SU-DHL-6 (cell line): Measurements from ENCODE around the gene POFUT1.

Experiments
- EZH2phosphoT487 ChIP-seq: fragments of 200-600 bp; sonication (generic), shearing (Covaris generic); conservative IDR thresholded peaks from 2 replicates; pipeline ENCODE4 v1.6.1; 2018; ENCODE audit warnings: mild to moderate bottlenecking, antibody characterized with exemption, low read length, moderate library complexity, mixed read lengths
- TF ChIP-seq, protein P1 (sequence below): fragments of 200-600 bp; sonication (generic); IDR thresholded peaks from one replicate; pipeline ENCODE4 v1.5.1; 2017; ENCODE audit warnings: antibody characterized with exemption, mild to moderate bottlenecking, low read length, moderate library complexity; ENCODE audit not compliant: insufficient read depth, poor library complexity, severe bottlenecking

DNA sequence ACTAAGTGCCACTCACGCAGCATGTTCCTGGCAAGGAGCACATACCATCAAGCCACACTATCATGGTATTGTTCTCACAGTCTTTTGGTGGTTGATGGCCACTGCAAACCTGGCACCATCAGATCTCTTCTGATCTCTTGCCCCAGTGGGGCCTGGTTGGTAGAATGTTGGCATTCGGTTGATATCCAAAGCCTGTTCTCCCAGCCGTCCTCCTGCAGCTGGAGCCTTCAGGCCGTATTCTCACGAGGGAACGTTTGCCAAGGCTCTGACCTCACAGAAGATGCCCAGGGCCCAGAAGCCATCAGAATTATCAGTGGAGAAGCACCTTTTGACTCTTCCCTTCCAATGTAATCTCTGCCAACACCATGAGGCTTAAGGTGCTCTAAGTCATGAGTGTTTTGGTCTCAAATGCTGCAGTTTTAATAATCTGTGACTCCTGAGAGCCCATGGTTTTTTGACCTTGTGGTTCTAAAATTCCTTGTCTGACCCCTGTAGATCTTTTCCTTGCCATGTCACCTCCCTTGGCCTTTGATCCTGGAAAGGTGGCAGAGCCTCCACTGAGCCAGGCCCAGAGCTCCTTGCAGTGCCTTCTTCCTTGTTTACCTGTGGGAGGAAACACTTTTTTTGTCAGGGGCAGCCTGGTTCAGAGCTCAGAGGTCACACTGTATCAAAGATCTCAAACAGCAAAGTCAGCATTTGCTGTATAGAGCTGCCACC lies 27.8 kb downstream of the POFUT1 start:
- TF ChIP-seq, protein P1, sequence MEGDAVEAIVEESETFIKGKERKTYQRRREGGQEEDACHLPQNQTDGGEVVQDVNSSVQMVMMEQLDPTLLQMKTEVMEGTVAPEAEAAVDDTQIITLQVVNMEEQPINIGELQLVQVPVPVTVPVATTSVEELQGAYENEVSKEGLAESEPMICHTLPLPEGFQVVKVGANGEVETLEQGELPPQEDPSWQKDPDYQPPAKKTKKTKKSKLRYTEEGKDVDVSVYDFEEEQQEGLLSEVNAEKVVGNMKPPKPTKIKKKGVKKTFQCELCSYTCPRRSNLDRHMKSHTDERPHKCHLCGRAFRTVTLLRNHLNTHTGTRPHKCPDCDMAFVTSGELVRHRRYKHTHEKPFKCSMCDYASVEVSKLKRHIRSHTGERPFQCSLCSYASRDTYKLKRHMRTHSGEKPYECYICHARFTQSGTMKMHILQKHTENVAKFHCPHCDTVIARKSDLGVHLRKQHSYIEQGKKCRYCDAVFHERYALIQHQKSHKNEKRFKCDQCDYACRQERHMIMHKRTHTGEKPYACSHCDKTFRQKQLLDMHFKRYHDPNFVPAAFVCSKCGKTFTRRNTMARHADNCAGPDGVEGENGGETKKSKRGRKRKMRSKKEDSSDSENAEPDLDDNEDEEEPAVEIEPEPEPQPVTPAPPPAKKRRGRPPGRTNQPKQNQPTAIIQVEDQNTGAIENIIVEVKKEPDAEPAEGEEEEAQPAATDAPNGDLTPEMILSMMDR: no peak
- TF ChIP-seq EZH2phosphoT487: no peak
